Stimulated activated CD8-positive, alpha-beta memory T cell treated with anti-CD3 and anti-CD28 coated beads, Interleukin-4, amount 100 ng/mL, for 4 hours (primary cell): ENCODE results near the gene FRMD4B.

ENCODE experiments used
- DNase-seq, 2 donors: peaks; one replicate each; pipeline ENCODE4 v3.0.0-alpha.2; 2020; ENCODE audit warnings: low read depth in 2 of 2, low spot score in 1 of 2

The FRMD4B gene

DNA sequence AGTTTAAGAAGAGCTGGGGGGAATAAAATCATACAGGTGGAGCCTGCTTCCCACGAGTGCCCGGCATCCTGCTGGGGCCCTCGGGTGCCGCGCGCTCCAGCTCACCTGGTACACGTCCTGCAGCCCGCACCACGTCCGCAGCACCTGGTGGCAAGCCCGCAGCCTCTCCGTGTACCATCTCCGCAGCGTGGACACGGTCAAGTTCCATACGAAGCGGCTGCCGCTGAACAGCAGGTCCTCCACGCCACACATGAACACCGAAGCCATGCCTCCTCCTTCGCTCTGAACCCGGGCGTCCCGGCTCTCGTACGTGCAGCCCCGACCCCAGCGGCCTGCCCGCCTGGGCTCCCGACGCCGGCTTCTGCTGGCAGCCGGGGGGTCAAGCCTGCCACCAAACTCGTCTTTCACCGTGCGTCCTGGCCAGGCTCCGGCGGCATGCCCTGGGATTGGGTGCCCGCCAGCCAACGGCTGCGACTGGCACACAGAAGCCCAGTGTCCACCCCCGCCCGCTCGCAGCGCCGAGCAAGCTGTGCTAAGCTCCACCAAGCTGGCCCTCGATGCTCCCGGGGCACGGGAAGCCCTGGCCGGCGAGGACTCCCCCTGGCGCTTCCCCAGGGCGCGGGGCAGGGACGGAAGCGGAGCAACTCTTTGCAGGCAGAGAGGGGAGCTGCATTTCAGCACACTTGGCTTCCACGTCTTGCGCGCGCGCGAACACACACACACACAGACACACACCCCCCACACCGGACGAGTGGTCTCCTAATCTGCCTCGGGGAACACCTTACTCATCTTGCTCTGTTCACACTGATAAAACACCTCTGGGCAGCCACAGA lies at the start of gene FRMD4B:
Gene FRMD4B, minus strand, starts transcription at position 366 of the 833 bp plus-strand sequence. Its CDS starts 99 bp downstream, at position 267.
- DNase-seq, result no peak

DNA sequence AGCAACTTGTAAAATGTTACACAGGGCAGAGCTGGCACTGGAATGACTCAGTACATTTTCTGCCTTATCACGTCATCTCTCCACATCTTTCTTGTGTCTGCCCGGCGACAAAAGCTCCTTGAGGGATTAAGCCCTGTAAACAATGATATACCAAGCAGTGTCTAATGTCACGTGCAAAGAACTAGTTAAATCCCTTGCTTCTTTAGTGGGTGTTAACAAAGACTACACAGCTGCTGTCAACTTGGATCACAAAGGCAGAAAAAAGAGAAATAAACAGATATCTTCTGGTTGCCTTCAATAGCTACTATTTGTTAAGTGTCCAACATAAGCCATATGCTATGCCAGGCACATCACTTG lies 48.1 kb upstream of the FRMD4B start:
- DNase-seq, result no peak

DNA sequence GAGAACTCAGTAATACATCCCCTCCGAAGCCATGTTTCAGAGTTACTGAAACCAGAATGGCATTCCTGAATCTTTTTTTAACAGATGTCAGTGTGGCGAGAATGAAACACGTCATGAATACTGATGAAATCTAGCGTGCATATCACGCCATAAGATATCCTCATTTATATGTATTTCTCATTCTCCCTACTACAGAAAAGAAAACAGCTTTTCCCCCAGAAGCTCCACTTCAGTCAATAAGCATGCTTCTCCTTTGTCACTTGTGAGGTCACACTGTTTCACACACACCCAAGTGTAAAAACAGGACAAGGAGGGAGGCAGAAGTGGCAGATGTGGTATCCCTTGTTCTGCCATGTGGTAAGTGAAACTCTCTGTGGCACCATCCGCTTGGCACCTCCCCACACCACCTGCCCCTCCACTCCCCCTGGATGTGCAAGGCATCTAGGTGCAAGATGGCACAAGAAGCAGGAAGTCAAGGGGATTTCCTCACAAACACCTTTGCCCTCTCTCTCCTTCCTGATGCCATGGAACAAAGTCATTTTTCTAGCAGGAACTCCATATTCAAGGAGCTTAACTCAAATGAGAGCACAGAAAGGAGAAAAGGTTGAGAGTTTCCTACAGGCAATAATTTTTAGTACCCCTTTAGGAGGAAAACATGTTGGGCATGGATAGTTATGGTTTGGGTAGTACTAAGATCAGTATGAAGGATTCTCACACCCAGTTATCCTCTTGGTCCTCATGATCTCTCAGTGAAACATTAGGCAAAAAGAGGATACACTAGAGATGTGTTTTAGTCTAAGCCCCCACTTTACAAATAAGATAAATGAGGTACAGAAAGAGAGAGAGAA lies 47.5 kb upstream of the FRMD4B start:
- no peak for DNase-seq

DNA sequence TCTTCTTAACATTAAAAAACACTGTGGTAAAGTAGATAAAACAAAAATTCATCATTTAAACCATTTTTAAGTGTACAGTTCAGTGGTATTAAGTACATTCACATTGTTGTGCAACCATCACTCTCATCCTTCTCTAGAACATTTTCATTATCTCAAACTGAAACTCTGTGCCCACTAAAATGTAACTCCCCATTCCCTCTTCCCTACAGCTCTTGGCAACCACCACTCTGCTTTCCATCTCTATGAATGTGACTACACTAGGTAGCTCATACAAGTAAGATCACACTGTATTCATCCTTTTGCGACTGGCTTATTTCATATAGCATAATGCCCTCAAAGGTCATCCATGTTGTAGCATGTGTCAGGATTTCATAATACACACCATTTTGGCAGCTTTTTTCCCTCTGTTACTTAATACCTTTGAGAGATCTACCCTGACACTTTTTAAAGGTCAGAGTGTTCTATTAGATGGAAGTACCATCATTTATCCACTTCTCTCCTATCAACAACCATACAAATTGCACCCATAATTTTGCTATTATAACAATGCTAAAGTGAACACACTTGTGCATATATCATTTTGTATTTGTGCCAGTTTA lies 42.9 kb upstream of the FRMD4B start:
- DNase-seq, result no peak

DNA sequence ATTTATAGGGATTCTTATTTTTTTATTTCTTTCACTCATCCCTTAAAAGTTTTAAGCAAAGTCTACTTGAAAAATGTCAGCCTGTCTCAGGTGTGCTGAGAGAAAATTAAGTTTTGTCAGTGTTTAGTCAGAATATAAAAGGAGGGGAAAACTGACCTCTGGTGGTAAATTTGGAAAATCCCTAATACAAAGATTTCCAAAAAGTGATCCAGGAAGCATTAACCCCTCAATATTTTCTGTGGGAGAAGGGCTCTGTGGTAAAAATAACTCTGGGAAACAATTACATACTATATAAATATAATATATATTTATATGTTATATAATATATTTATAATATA lies 41.0 kb upstream of the FRMD4B start:
- no peak for DNase-seq

DNA sequence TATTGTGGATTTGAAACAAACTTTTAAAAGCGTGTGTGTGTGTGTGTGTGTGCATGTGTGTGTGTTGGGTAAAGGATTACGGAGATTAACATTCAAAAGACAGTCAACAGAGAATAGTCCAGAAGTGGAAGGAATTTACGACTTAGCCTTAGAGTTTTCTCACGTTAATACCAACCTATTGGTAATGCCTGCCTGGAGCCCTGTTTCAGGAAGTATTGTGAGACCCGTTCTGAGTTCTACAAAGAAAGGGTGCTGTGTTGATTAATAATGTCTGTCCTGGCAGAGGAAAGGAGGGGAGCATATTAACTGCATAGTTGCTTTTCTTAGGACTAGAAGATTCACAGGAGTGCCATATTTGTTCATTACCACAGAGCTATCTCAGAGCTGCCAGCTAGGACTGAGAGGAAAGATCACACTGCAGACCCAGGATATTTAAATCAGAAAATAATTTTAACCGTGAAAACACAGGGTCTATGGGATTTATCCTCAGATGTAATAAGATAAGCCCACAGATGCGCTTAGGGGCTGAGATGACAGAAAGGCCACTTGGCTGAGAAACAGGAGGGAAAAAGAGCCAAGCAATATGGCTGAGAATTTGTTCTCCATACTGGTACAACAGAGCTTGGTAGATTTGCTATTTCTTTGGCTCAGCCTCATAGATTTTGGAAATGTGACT lies 40.5 kb upstream of the FRMD4B start:
- DNase-seq, result no peak

DNA sequence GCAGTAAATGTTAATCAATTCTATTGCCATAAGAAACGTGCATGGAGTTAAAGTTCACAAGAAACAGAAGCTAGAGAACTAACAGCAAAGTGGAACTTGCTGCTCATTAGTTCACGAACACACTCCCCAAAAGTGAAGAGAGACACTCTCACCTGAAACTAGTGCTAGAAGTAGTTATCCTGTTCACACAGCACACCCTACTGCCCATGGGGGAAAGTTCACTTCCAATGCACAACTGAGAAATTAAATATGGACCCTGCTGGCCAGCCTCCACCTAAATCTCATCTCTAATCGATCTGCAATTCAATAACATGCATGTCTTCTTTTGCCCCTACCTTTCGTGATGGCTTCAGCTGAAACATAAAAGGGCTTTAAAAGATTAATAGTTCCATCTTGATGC lies 39.4 kb upstream of the FRMD4B start:
- DNase-seq, result no peak

DNA sequence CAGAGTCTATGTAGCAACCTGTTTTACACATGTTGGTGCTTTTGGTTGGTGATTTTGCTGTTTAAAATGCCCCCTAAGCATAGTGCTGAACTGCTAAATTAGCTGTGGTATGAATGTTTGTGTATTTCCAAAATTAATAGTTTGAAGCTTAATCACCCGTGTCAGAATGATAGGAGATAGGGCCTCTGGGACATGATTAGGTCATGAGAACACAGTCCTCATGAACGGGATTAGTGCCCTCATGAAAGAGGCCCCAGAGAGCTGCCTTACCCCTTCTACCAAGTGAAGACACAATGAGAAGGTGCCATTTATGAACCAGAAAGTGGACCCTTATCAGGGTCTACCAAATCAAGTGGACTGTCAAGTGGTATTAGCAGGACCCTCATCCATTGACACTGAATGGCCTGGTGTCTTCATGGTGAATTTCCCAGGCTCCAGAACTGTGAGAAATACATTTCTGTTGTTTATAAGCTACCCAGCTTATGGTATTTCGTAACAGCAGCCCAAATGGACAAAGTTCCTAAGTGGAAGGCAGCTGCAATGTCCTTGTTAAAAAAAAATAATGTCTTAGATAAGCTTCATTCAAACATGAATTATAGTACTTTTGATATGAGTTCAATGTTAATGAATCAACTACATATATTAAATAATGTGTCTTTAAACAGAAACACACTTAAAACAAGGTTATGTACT lies 37.7 kb upstream of the FRMD4B start:
- no peak for DNase-seq

DNA sequence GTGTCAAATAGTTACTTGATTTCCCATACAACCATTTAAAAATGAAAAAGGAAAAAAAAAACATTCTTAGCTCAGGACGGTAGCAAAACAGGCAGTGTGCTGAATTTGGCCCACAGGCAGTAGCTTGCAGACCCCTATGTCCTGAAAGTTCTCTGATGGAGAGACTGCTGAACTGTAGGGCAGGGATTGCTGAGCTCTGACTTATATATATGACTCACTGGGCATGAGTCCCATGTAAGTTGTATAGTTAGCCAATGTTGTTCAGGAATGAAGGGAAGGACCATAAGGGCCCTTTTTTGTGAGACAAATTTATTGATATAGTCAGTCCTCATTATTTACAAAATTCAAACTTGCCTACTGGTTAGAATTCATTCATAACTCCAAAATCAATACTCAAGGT lies 36.9 kb upstream of the FRMD4B start:
- no peak for DNase-seq

DNA sequence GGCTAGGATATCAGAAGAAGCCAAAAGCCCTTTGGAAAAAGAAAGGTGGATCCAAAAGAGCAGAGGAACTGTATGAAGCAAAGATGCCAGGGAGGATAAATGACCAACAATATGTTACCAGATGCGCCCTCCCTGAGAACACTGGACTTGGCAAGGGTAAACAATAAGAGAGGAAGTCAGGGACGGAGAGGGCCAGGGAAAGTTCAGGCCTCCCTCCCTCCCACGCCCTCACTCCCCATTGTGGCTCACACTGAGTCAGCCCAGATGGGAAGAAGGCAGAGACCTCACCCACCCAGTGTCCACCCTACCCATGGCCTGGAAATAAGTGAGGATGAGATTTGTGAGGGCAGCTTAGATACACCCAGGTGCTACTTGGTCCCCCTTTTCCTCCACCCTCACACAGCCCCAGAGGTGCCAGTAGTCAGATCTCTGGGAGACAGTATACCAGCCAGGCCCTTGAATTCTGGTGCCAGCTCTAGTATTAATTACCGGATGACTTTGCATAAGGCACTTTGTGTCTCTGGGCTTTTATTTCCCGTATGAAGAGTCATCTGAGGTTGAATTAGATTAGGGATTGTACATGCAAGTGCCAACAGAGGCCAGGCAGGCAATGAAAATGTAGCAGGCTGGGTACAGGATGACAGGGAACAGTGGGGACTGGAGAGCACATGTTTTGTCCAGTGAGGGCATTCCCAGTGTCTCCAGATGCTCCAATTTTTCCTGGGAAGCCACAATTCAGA lies 35.1 kb upstream of the FRMD4B start:
- DNase-seq, result no peak

DNA sequence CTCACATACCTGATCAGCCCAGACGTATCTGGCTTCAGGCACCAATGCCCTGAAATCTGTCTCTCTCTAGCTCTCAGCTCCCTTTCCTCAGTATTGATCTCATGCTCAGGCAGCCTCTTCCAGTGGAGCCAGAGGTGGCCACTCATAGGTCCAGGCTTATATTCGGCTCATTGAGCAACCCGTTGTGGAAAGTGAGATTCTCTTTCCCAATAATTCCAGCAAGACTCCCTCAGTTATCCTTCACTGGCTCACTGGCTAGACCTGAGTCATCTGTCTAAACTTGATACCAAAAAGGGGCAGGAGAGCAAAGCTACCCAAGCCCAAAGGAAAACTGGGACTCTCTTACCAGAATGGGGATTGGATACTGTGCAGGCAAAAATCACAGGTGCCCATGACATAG lies 33.4 kb upstream of the FRMD4B start:
- no peak for DNase-seq

DNA sequence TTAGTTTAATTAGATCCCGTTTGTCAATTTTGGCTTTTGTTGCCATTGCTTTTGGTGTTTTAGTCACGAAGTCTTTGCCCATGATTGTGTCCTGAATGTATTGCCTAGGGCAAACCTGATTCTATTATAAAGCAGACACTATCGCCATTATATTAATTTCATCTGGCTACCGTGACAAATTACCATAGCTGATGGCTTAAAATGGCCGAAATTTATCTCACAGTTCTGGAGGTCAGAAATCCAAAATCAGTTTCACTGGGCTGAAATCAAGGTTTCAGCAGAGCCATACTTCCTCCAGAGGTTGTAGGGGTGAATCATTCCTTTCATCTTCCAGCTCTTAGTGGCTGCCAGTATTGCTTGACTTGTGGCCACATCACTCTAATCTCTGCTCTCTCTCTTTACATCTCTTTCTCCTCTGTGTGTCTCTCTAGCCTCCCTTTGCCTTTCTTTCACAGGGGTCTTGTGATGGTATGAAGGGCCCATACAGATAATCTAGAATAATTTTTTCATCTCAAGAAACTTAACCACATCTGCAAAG lies 31.7 kb upstream of the FRMD4B start:
- DNase-seq, result no peak

DNA sequence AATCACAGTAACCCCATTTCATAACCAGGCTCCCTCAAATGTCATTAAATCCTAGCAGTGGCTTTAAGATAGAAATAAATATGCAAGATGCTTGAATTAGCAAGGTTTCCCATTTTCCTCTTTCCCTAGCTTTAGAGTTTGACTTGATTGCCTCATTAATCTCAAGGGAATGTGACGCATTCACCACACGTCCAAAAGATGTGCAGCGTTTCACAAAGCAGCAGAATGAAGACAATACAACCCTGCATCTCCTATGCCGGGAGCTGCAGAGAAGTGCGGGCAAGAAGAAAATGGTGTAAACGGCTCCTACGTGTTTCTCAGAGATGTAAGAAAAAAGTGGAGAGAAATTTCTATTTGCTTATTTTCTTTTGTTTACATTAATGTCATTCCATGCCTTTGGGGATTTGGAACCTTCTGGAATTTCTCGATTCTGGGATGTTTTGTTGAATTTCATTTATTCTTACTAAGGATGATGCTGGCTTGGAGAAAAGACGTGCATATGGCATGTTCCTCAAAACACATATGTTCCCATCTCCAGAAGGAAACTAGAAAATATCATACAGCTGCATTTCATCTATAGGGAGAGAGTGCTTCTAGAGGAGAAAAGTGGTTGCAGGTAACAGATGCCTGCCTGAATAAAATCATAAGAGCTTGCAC lies 27.8 kb upstream of the FRMD4B start:
- no peak for DNase-seq

DNA sequence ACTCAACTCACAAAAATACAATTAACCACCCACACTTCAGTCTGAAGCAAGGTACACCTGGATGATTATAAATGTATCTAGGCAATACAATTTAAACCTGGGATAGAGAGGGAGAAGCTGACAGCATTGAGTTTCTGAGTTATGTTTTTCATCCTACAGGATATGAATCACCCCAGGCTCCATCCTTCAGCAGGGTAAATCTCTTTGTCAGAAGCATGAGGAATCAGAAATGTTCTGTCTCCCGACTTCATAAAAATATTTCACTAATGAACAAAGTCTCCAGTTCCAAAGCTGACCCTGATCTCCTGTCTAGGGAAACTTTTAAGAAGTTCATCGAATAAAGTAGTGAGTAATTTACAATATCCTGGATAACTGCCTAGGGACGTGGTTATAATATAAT lies 25.5 kb upstream of the FRMD4B start:
- no peak for DNase-seq

DNA sequence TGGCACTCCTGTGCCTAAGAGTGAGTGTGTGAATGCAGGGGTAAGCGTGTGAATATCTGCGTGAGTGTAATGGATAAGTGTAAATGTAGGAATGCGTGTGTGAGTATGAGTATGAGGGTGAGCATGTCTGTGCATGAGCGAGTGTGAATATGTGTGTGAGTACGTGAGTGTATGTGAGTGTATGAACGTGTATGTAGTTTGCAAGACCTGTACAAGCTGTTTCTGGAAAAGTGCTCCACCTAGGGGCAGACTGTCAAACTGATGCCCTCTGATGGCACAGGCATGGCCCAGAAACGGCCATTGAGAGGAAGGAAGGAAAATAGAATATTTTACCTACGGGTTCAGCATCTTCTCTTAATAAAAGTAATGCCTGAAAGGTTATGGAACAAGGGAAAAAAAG lies 24.4 kb upstream of the FRMD4B start:
- peak; percentile 15 to 33 for DNase-seq

DNA sequence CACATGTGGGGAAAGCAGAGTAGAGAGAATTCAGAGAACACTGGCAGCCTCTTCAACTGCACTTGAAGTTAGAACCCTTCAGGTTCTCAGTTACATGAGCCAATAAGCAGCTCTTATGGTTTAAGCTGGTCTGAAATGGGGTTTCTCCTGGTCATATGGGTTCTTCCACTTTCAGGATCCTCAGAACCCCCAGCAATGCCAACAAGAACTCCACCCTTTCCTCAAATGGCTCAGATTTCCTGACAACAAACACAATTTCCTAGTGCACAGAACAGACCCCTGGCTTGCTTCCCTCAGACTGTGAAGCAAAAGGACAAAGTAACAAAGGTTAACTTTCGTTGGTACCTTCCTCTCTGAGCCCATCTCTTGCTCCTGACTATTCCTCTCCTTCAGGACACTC lies 23.9 kb upstream of the FRMD4B start:
- no peak for DNase-seq

DNA sequence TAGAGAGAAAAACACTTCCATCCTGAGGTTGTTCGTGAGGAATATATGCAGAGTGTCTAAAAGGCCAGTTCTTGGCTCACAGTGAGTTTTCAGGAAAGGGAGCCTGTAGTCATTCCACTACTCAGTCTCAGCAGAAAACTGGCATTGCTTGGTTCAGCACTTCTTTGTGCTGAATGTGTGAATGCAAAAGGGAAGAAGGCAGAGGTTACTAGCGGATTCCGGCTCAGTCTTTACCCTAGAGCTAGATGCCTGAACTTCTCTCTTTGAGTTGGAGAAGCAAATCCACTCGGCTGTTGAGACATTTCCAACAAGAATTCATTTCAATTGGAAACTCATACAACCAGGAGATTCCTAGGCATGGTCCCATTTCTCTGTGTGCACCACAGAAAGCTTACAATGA lies 23.1 kb upstream of the FRMD4B start:
- DNase-seq, result no peak

DNA sequence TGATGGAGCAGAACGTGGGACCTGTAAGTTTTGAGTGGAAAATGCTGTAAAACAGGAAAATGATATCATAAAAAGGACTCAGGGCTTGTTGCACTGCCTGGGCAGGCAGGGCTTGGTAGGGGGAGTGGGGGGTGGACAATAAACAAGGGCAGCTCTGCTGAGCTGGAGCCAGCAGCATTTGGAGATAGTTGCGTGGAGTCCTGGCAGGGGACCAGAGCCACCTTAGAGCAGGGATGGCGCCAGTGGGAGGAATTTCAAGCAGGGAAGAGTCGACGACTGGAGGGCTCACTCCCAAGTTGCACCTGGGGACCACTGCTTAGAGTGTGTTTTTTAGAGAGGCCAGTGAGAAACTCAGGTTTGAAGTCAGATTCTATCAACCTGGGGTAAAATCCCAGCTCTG lies 22.7 kb upstream of the FRMD4B start:
- no peak for DNase-seq

DNA sequence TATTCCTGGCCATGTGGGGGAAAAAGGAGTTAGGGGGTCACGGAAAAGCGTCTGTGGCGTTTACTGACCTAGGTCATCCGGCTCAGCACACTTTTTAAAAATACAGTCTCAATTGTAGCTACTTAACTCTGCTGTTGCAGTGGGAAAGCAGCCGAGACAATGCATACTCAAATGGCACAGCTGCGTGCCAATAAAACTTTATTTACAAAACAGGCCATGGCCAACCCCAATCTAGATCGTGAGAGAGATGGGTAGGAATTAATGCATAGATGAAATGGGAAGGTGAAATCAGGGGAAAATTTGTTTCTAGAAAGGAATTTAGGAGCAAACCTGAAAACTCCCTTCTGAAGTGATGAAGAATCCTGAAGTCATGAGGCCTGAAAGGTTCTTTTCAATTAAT lies 22.0 kb upstream of the FRMD4B start:
- no peak for DNase-seq

DNA sequence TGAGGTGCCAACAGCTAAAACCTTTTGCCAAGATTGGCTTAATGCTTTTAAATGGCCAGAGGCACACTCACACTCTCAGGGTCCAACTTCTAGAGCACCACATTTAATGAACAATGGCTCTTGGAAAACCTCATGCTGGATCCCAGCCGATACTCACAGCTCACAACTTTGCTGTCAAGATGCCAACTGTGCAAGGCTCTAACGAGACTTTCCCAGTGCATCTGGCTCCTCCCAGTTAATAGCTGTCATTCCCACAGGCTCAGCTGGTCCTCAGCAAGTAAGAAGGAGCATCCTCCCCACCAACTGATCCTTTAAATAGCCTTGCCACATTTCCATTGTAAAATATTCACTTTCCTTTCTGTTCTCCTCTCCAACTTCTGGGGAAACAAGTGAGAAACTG lies 20.3 kb upstream of the FRMD4B start:
- DNase-seq, result no peak
